ENCODE results near the gene CCDC8. TPM values are rescaled to one million over a fixed set of nuclear protein-coding genes. Genes with fewer than 3 reads are reported as not detected.
A peak's percentile ranks its signal among the peaks of the same experiment; 100 is the strongest.

The CCDC8 gene
- polyA plus RNA-seq, 1 donor from 2014 or later = 0.84 TPM

DNA sequence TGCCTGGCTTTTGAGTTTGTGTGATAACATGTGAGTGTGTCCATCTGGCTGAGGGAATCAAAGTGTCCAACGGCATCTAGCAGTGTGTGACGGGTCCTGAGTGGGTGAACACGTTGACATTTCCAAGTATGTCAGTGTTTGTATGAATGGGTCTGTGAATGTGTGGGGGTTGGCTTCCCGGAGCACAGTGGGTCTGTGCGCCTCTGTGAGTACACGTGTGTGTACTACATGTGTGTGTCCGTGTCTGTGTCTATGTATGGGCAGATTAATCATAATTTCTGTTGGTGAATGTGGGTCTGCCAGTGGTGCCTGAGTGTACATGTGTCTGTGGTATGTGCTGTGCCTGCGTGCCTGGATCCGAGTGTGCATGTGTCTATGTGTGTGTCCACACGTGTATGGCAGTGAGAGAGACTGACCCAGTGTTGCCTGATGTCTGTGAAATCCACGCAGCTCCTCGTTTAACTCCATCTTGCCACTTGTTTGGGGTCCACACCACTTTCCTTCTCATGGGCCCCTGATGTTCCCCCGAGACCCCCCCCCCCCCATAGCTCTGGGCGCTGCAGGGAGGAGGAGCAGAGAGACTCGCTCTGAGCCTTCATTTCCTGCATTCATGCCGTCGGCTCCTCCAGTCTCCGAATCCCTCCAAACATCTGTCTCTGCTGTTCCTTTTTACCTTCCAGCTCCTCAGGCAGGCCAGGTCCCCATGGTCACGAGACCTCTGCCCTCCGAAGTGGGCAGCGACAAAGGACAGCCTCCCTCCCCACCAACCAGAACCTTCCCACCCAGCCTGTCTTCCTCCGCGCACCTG is 5.3 kb downstream of the CCDC8 start:
- Histone ChIP-seq H3K9me3 (ENCODE audit: low read length) (no peaks in the 10 kb centered on the region), H3K27ac (ENCODE audit: low read length) (peak overlapping the region; percentile 59), H3F3A (ENCODE audit: insufficient read depth, low read length, poor library complexity, severe bottlenecking) (no peaks in the 10 kb centered on the region), H3K4me2 (ENCODE audit: low read length) (no peak overlapping the region), H3K4me3 (ENCODE audit: low read length) (peak overlapping the region; percentile 40), H3K36me3 (ENCODE audit: insufficient read depth, low read length) (no peaks in the 10 kb centered on the region), H3K27me3 (ENCODE audit: insufficient read depth, low read depth, low read length) (no peaks in the 10 kb centered on the region), H3K9ac (ENCODE audit: low read length) (peak overlapping the region; percentile 56), H3K79me2 (replicated peaks; ENCODE audit: insufficient read depth, low read length) (peaks cover 15% of the 10 kb centered on the region), H2AFZ (ENCODE audit: low read depth, low read length) (peak overlapping the region; percentile 32), H4K20me1 (ENCODE audit: insufficient read depth) (no peaks in the 10 kb centered on the region), H3K9me2 (ENCODE audit: insufficient read depth, low read length) (no peaks in the 10 kb centered on the region)
- TF ChIP-seq RAD21 (conservative IDR thresholded peaks at IDR 0.05) (no peak), SMC3 (conservative IDR thresholded peaks at IDR 0.05; ENCODE audit: poor library complexity) (no peak), EZH2 (IDR thresholded peaks at IDR 0.05; ENCODE audit: borderline replicate concordance, insufficient read depth, low read length, poor library complexity, severe bottlenecking) (no peak), EP300 (conservative IDR thresholded peaks at IDR 0.05; ENCODE audit: poor library complexity, severe bottlenecking) (no peak), POLR2AphosphoS5 (IDR thresholded peaks at IDR 0.05) (peak; percentile 18), MXI1 (conservative IDR thresholded peaks at IDR 0.05; ENCODE audit: poor library complexity, severe bottlenecking) (no peak), TAF1 (IDR thresholded peaks at IDR 0.05; ENCODE audit: low read depth) (no peak)
- TF ChIP-seq, protein P1, sequence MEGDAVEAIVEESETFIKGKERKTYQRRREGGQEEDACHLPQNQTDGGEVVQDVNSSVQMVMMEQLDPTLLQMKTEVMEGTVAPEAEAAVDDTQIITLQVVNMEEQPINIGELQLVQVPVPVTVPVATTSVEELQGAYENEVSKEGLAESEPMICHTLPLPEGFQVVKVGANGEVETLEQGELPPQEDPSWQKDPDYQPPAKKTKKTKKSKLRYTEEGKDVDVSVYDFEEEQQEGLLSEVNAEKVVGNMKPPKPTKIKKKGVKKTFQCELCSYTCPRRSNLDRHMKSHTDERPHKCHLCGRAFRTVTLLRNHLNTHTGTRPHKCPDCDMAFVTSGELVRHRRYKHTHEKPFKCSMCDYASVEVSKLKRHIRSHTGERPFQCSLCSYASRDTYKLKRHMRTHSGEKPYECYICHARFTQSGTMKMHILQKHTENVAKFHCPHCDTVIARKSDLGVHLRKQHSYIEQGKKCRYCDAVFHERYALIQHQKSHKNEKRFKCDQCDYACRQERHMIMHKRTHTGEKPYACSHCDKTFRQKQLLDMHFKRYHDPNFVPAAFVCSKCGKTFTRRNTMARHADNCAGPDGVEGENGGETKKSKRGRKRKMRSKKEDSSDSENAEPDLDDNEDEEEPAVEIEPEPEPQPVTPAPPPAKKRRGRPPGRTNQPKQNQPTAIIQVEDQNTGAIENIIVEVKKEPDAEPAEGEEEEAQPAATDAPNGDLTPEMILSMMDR (IDR thresholded peaks at IDR 0.05; ENCODE audit: poor library complexity, severe bottlenecking) = no peak
- TF ChIP-seq, protein P2, sequence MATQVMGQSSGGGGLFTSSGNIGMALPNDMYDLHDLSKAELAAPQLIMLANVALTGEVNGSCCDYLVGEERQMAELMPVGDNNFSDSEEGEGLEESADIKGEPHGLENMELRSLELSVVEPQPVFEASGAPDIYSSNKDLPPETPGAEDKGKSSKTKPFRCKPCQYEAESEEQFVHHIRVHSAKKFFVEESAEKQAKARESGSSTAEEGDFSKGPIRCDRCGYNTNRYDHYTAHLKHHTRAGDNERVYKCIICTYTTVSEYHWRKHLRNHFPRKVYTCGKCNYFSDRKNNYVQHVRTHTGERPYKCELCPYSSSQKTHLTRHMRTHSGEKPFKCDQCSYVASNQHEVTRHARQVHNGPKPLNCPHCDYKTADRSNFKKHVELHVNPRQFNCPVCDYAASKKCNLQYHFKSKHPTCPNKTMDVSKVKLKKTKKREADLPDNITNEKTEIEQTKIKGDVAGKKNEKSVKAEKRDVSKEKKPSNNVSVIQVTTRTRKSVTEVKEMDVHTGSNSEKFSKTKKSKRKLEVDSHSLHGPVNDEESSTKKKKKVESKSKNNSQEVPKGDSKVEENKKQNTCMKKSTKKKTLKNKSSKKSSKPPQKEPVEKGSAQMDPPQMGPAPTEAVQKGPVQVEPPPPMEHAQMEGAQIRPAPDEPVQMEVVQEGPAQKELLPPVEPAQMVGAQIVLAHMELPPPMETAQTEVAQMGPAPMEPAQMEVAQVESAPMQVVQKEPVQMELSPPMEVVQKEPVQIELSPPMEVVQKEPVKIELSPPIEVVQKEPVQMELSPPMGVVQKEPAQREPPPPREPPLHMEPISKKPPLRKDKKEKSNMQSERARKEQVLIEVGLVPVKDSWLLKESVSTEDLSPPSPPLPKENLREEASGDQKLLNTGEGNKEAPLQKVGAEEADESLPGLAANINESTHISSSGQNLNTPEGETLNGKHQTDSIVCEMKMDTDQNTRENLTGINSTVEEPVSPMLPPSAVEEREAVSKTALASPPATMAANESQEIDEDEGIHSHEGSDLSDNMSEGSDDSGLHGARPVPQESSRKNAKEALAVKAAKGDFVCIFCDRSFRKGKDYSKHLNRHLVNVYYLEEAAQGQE (IDR thresholded peaks at IDR 0.05; ENCODE audit: borderline replicate concordance) = no peak

DNA sequence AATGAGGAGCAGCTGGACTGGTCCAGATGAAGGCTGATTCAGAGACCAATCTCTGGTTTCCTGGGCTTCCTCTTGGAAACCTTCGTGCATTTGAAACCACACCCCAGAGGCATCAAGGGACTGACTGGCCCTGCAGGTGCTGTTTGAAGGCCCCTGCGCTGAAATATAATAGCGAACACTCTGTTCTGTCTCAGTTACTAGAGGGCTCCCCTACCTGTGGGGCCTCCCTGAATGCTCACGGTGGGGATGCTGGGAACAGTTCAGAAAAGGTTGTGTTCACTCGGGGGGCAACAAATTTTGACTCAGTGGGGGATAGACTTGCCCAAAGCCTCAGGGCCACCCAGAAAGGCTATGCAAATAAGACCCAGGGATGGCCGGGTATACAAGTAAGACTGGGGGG is 6.4 kb downstream of the CCDC8 start:
- Histone ChIP-seq H2AFZ (ENCODE audit: low read depth, low read length) (no peak overlapping the region), H3K9me3 (ENCODE audit: low read length) (no peaks in the 10 kb centered on the region), H3K27ac (ENCODE audit: low read length) (no peak overlapping the region), H3K36me3 (ENCODE audit: insufficient read depth, low read length) (no peaks in the 10 kb centered on the region), H3K79me2 (replicated peaks; ENCODE audit: insufficient read depth, low read length) (peaks cover 10% of the 10 kb centered on the region), H4K20me1 (ENCODE audit: insufficient read depth) (no peaks in the 10 kb centered on the region), H3K9me2 (ENCODE audit: insufficient read depth, low read length) (no peaks in the 10 kb centered on the region), H3K4me2 (ENCODE audit: low read length) (no peak overlapping the region), H3K27me3 (ENCODE audit: insufficient read depth, low read depth, low read length) (no peaks in the 10 kb centered on the region), H3F3A (ENCODE audit: insufficient read depth, low read length, poor library complexity, severe bottlenecking) (no peaks in the 10 kb centered on the region), H3K9ac (ENCODE audit: low read length) (no peak overlapping the region), H3K4me3 (ENCODE audit: low read length) (no peak overlapping the region)
- TF ChIP-seq MXI1 (conservative IDR thresholded peaks at IDR 0.05; ENCODE audit: poor library complexity, severe bottlenecking) = no peak
- TF ChIP-seq, protein P2 (IDR thresholded peaks at IDR 0.05; ENCODE audit: borderline replicate concordance) = no peak
- no peak for TF ChIP-seq SMC3 (conservative IDR thresholded peaks at IDR 0.05; ENCODE audit: poor library complexity)
- TF ChIP-seq POLR2AphosphoS5 (IDR thresholded peaks at IDR 0.05) = no peak
- no peak for TF ChIP-seq EZH2 (IDR thresholded peaks at IDR 0.05; ENCODE audit: borderline replicate concordance, insufficient read depth, low read length, poor library complexity, severe bottlenecking)
- no peak for TF ChIP-seq EP300 (conservative IDR thresholded peaks at IDR 0.05; ENCODE audit: poor library complexity, severe bottlenecking)
- no peak for TF ChIP-seq TAF1 (IDR thresholded peaks at IDR 0.05; ENCODE audit: low read depth)
- no peak for TF ChIP-seq RAD21 (conservative IDR thresholded peaks at IDR 0.05)
- TF ChIP-seq, protein P1 (IDR thresholded peaks at IDR 0.05; ENCODE audit: poor library complexity, severe bottlenecking) = no peak

All from neural cell (in vitro differentiated cells).